Keratinocyte (primary cell): ENCODE data around the gene CDH12. TPM values are rescaled to one million over a fixed set of nuclear protein-coding genes. Genes with fewer than 3 reads are reported as not detected.

ENCODE experiments used
- DNase-seq: peaks from one replicate; pipeline ENCODE4 v3.0.0-alpha.2; 2011; ENCODE audit warnings: low read depth, missing footprints, low spot score
- FAIRE-seq: peaks from 2 replicates; lab custom pipeline; 2011; peaks lifted over from hg19 to GRCh38; lab: Jason Lieb, UNC
- H2AFZ ChIP-seq: 2 replicates; pipeline ENCODE4 v1.6.0; 2012; ENCODE audit warnings: low read length, control low read depth, inconsistent platforms; ENCODE audit not compliant: control insufficient read depth
- H3K27ac ChIP-seq: 2 replicates; pipeline ENCODE4 v1.5.1; 2011; ENCODE audit warnings: low read length; ENCODE audit not compliant: control insufficient read depth, insufficient read depth
- H3K27me3 ChIP-seq: 3 replicates; pipeline ENCODE4 v1.6.0; 2011; ENCODE audit warnings: low read length; ENCODE audit not compliant: control insufficient read depth, insufficient read depth; ENCODE audit errors: extremely low read depth
- H3K36me3 ChIP-seq, 2 experiments: 2 replicates in 1 of 2; 3 replicates in 1 of 2; pipeline ENCODE4 v1.5.1; 2011; ENCODE audit warnings: low read length in 2 of 2, mild to moderate bottlenecking in 1 of 2; ENCODE audit not compliant: control insufficient read depth in 2 of 2, insufficient read depth in 2 of 2; ENCODE audit errors: extremely low read depth in 1 of 2
- H3K4me1 ChIP-seq: 3 replicates; pipeline ENCODE4 v1.5.1; 2011; ENCODE audit warnings: low read length; ENCODE audit not compliant: control insufficient read depth, insufficient read depth; ENCODE audit errors: extremely low read depth
- H3K4me2 ChIP-seq: 3 replicates; pipeline ENCODE4 v1.6.0; 2011; ENCODE audit warnings: low read depth, low read length; ENCODE audit not compliant: control insufficient read depth, insufficient read depth; ENCODE audit errors: extremely low read depth
- H3K4me3 ChIP-seq, 3 experiments: fragments of 200-600 bp in 1 of 3; sonication (generic) in 1 of 3; 2 replicates in 2 of 3; 3 replicates in 1 of 3; pipeline ENCODE4 v1.5.1; 2011 to 2016; ENCODE audit warnings: low read length in 3 of 3, mild to moderate bottlenecking in 3 of 3, control low read depth in 2 of 3, inconsistent platforms in 1 of 3, low read depth in 1 of 3, mixed read lengths in 1 of 3, mixed run types in 1 of 3, moderate library complexity in 1 of 3; ENCODE audit not compliant: control insufficient read depth in 2 of 3, insufficient read depth in 2 of 3; ENCODE audit errors: extremely low read depth in 1 of 3
- H3K79me2 ChIP-seq: 2 replicates; pipeline ENCODE4 v1.6.0; 2012; ENCODE audit warnings: low read length; ENCODE audit not compliant: control insufficient read depth, insufficient read depth
- H3K9ac ChIP-seq: 3 replicates; pipeline ENCODE4 v1.6.0; 2011; ENCODE audit warnings: low read length; ENCODE audit not compliant: control insufficient read depth, insufficient read depth; ENCODE audit errors: extremely low read depth
- H3K9me1 ChIP-seq: 3 replicates; pipeline ENCODE4 v1.6.0; 2011; ENCODE audit warnings: low read length; ENCODE audit not compliant: control insufficient read depth, insufficient read depth; ENCODE audit errors: extremely low read depth
- H3K9me3 ChIP-seq: 2 replicates; pipeline ENCODE4 v1.5.1; 2012; ENCODE audit warnings: low read depth, low read length; ENCODE audit not compliant: control insufficient read depth
- H4K20me1 ChIP-seq: 3 replicates; pipeline ENCODE4 v1.6.0; 2011; ENCODE audit warnings: low read length; ENCODE audit not compliant: control insufficient read depth, insufficient read depth; ENCODE audit errors: extremely low read depth
- EZH2 ChIP-seq: IDR thresholded peaks from one replicate; pipeline ENCODE4 v1.6.1; 2012; ENCODE audit warnings: inconsistent platforms, mild to moderate bottlenecking, low read length, moderate library complexity
- dilution Hi-C: fragments of 300-500 bp; cut with MboI; formaldehyde crosslinking; loops from one replicate; pipeline ENCODE4 v1.7.0; 2020; ENCODE audit warnings: low sequenced_read_pairs; ENCODE audit not compliant: extremely low pct_ligation_motif_present
- polyA plus RNA-seq, 5 experiments: library from polyadenylated mRNA; depleted of rRNA in 3 of 5; stranded (reverse) in 3 of 5; stranded (forward) in 1 of 5; unstranded in 1 of 5; fragments of >200 nt; gene quantifications; 1 replicate in 1 of 5; 2 replicates in 3 of 5; 3 replicates in 1 of 5; pipeline versions ENCODE4 v1.2.1 to v1.2.3, GENCODE V29; 2011 to 2012; ENCODE audit warnings: missing spikeins in 2 of 5, low read depth in 1 of 5, low replicate concordance in 1 of 5
- TF ChIP-seq, protein P1 (sequence below), 3 experiments: IDR thresholded peaks in 1 of 3; conservative IDR thresholded peaks in 1 of 3; optimal IDR thresholded peaks in 1 of 3; 2 replicates in 2 of 3; 3 replicates in 1 of 3; pipeline versions ENCODE3 to v1.5.1; 2011; ENCODE audit warnings: low read length in 3 of 3, mild to moderate bottlenecking in 3 of 3, moderate library complexity in 2 of 3, control low read depth in 1 of 3, inconsistent platforms in 1 of 3; ENCODE audit not compliant: insufficient read depth in 2 of 3; ENCODE audit errors: extremely low read depth in 1 of 3

Gene CDH12
- polyA plus RNA-seq, 1 donor (not counting 4 experiments of a cell fraction or from before 2014, with no cell fraction given) = not detected

GRCh38 chr5:21820527-21820926 lies 1032.6 kb downstream of the CDH12 start:
- DNase-seq (no peak), FAIRE-seq (no peak)
- Histone ChIP-seq H2AFZ (no peak overlapping the region), H3K36me3 (no peaks in the 10 kb centered on the region), H3K9me1 (no peaks in the 10 kb centered on the region), H3K9me3 (no peaks in the 10 kb centered on the region), H3K27me3 (no peaks in the 10 kb centered on the region), H3K79me2 (no peaks in the 10 kb centered on the region), H3K27ac (no peak overlapping the region), H3K9ac (no peak overlapping the region), H4K20me1 (no peaks in the 10 kb centered on the region), H3K4me1 (no peaks in the 10 kb centered on the region), H3K4me2 (no peak overlapping the region), H3K4me3 (no peak overlapping the region)
- dilution Hi-C loops = no loop called here
- TF ChIP-seq, protein P1, sequence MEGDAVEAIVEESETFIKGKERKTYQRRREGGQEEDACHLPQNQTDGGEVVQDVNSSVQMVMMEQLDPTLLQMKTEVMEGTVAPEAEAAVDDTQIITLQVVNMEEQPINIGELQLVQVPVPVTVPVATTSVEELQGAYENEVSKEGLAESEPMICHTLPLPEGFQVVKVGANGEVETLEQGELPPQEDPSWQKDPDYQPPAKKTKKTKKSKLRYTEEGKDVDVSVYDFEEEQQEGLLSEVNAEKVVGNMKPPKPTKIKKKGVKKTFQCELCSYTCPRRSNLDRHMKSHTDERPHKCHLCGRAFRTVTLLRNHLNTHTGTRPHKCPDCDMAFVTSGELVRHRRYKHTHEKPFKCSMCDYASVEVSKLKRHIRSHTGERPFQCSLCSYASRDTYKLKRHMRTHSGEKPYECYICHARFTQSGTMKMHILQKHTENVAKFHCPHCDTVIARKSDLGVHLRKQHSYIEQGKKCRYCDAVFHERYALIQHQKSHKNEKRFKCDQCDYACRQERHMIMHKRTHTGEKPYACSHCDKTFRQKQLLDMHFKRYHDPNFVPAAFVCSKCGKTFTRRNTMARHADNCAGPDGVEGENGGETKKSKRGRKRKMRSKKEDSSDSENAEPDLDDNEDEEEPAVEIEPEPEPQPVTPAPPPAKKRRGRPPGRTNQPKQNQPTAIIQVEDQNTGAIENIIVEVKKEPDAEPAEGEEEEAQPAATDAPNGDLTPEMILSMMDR (optimal IDR thresholded peaks at IDR 0.05 in 1 of 3, IDR thresholded peaks at IDR 0.05 in 1 of 3, conservative IDR thresholded peaks at IDR 0.05 in 1 of 3; ENCODE audit: extremely low read depth in 1 of 3, insufficient read depth in 2 of 3, low read length in 3 of 3) = no peak
- TF ChIP-seq EZH2 = no peak

DNA sequence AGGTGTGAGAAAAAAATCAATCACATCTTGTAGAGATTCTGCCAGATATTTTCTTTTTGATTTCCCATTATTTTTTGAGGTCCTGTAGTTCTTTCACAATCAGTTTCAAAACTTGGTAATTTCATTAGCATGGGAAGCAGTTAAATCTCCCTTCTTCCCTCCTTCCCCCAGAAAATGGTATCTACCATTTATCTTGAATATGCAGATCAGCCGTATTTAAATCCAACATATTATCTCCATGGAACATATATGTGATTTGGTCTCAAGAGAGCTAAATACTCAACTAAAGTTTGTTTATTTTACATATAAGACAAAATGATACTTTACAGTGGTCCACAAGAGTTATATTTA lies 1034.8 kb downstream of the CDH12 start:
- no peak for FAIRE-seq
- Histone ChIP-seq H3K9me3 (no peaks in the 10 kb centered on the region), H3K9me1 (no peaks in the 10 kb centered on the region), H2AFZ (no peak overlapping the region), H4K20me1 (no peaks in the 10 kb centered on the region), H3K27ac (no peak overlapping the region), H3K4me2 (no peak overlapping the region), H3K27me3 (no peaks in the 10 kb centered on the region), H3K79me2 (no peaks in the 10 kb centered on the region), H3K9ac (no peak overlapping the region), H3K36me3 (no peaks in the 10 kb centered on the region), H3K4me1 (no peaks in the 10 kb centered on the region), H3K4me3 (no peak overlapping the region)
- TF ChIP-seq EZH2 = no peak
- TF ChIP-seq, protein P1 (optimal IDR thresholded peaks at IDR 0.05 in 1 of 3, IDR thresholded peaks at IDR 0.05 in 1 of 3, conservative IDR thresholded peaks at IDR 0.05 in 1 of 3; ENCODE audit: extremely low read depth in 1 of 3, insufficient read depth in 2 of 3, low read length in 3 of 3) = no peak
- DNase-seq = no peak
- dilution Hi-C loops = no loop called here
